Progenitor cell of endocrine pancreas (in vitro differentiated cells): Measurements from ENCODE around the gene RAB32. TPM values are rescaled to one million over a fixed set of nuclear protein-coding genes. Genes with fewer than 3 reads are reported as not detected.
A peak's percentile ranks its signal among the peaks of the same experiment; 100 is the strongest.

Experiments
- DNase-seq: peaks from one replicate; pipeline ENCODE4 v3.0.0; 2021; ENCODE audit warnings: low spot score; ENCODE audit not compliant: unreplicated experiment
- H3K27ac Mint-ChIP-seq: 2 replicates; pipeline ENCODE4 v1.8.0; 2021; ENCODE audit warnings: mild to moderate bottlenecking, moderate library complexity, mixed read lengths
- H3K27me3 Mint-ChIP-seq: 2 replicates; pipeline ENCODE4 v1.8.0; 2021; ENCODE audit warnings: mixed read lengths
- H3K36me3 Mint-ChIP-seq: 2 replicates; pipeline ENCODE4 v1.8.0; 2022; ENCODE audit warnings: mixed read lengths; ENCODE audit not compliant: insufficient read depth
- H3K4me1 Mint-ChIP-seq: 2 replicates; pipeline ENCODE4 v1.8.0; 2021; ENCODE audit warnings: low read depth, mixed read lengths
- H3K4me3 Mint-ChIP-seq: 2 replicates; pipeline ENCODE4 v1.8.0; 2021; ENCODE audit warnings: low read depth, mild to moderate bottlenecking, moderate library complexity, mixed read lengths
- H3K9me3 Mint-ChIP-seq: 2 replicates; pipeline ENCODE4 v1.8.0; 2021; ENCODE audit warnings: low read depth, mixed read lengths
- long read RNA-seq: library from polyadenylated mRNA; unstranded; transcript quantifications from one replicate; pipeline ENCODE4 v2.0.0, GENCODE V29; 2020
- total RNA-seq: library from RNA; stranded (reverse); gene quantifications from 2 replicates; pipeline ENCODE4 v1.2.1, GENCODE V29; 2021
- TF ChIP-seq, protein P1 (sequence below): fragments of 200-600 bp; sonication (generic); IDR thresholded peaks from one replicate; pipeline ENCODE4 v1.5.0; 2021; ENCODE audit warnings: antibody characterized with exemption, mild to moderate bottlenecking; ENCODE audit not compliant: unreplicated experiment

Gene RAB32
- total RNA-seq: 19.1 and 20.1 TPM in 2 replicates
- long read RNA-seq, partial matches to known transcripts: 0 of 1 reads
- long read RNA-seq, other reads (novel, unspliced or antisense): 0 of 1 reads

DNA sequence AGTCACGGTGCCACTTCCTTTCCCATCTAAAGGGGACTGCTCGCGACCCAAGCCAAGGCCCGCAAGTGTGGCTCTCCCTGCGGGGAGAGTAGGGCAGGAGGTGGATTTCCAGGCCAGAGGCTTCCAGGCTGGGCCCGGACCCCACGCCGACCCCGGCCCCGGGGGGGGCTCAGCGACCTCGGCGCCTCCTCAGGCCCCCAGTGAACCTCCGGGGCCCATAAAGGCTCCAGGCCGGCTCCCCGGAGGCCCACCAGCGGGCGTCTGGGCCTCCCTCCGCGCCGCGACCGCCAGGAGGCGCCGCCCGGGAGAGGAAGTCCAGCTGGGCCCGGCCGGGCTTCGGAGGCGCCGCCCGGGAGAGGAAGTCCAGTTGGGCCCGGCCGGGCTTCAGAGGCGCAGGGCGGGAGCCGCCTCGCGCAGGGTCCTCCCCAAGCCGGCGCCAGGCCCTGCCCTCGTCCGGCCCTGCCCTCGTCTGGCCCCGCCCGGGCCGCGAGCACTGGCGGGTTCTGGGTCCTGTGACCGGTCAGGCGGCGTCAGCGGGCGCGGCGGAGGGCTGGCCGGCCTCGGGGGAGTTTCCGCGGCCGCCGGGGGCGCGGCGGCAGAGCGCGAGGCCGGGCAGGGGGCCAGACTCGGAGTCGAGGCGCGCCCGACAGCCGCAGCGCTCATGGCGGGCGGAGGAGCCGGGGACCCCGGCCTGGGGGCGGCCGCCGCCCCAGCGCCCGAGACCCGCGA is at the start of gene RAB32:
Gene RAB32, plus strand, starts transcription at position 623 of the 729 bp plus-strand sequence. Its CDS starts 39 bp downstream, at position 662.
- Mint-ChIP-seq H3K9me3 (no peaks in the 10 kb centered on the region), H3K36me3 (no peaks in the 10 kb centered on the region), H3K27ac (peak within 1 kb of the TSS; percentile 99), H3K27me3 (no peaks in the 10 kb centered on the region), H3K4me3 (peak within 1 kb of the TSS; percentile 97), H3K4me1 (peaks cover 18% of the 10 kb centered on the region)
- TF ChIP-seq, protein P1, sequence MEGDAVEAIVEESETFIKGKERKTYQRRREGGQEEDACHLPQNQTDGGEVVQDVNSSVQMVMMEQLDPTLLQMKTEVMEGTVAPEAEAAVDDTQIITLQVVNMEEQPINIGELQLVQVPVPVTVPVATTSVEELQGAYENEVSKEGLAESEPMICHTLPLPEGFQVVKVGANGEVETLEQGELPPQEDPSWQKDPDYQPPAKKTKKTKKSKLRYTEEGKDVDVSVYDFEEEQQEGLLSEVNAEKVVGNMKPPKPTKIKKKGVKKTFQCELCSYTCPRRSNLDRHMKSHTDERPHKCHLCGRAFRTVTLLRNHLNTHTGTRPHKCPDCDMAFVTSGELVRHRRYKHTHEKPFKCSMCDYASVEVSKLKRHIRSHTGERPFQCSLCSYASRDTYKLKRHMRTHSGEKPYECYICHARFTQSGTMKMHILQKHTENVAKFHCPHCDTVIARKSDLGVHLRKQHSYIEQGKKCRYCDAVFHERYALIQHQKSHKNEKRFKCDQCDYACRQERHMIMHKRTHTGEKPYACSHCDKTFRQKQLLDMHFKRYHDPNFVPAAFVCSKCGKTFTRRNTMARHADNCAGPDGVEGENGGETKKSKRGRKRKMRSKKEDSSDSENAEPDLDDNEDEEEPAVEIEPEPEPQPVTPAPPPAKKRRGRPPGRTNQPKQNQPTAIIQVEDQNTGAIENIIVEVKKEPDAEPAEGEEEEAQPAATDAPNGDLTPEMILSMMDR: peak; percentile 82
- DNase-seq: peak; percentile 85

DNA sequence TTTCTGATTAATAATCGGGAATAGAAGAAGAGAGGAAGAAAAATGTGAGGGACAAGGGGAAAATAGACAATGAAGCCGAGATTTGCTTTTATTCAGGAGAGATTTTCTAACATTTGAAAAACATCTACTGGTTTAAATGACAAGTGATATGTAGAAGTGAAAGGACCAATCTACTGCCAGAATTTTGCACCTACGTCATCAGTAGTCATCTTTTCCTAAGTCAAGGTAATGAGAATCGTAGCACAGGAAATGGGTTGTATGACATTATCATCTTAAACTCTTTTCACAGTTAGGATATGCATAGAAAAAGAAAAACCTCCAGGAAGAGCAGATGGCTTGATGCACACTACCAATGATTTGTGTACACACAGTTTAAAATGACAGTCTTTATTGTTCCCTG is 45.3 kb upstream of the RAB32 start:
- H3K27me3 Mint-ChIP-seq: no peaks in the 10 kb centered on the region
- H3K4me3 Mint-ChIP-seq: no peak overlapping the region
- no peak overlapping the region for H3K27ac Mint-ChIP-seq
- peaks cover 8% of the 10 kb centered on the region for H3K4me1 Mint-ChIP-seq
- TF ChIP-seq, protein P1: no peak
- H3K9me3 Mint-ChIP-seq: no peaks in the 10 kb centered on the region
- H3K36me3 Mint-ChIP-seq: no peaks in the 10 kb centered on the region
- DNase-seq: no peak

DNA sequence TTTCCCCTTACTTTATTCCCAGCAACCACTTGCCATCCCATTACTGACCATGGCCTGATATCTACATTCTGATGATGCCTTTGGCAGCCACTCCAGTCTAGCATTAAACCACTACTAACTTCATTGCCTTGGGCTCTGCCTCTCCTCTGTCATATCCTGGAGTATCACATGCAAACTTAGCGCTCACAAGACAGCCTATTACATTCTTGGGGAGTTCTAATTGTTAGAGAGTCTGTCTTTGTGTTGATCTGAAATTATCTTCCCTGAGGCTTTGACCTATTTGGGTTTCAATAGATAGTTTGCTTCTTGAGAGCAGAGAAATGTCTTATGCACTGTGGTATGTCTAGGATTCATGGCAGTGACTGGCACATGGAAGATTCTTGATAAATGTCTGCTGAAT is 40.5 kb upstream of the RAB32 start:
- H3K27me3 Mint-ChIP-seq: no peaks in the 10 kb centered on the region
- H3K4me1 Mint-ChIP-seq: peaks cover 2% of the 10 kb centered on the region
- H3K36me3 Mint-ChIP-seq: no peaks in the 10 kb centered on the region
- TF ChIP-seq, protein P1: no peak
- H3K27ac Mint-ChIP-seq: no peak overlapping the region
- DNase-seq: no peak
- no peak overlapping the region for H3K4me3 Mint-ChIP-seq
- H3K9me3 Mint-ChIP-seq: no peaks in the 10 kb centered on the region

DNA sequence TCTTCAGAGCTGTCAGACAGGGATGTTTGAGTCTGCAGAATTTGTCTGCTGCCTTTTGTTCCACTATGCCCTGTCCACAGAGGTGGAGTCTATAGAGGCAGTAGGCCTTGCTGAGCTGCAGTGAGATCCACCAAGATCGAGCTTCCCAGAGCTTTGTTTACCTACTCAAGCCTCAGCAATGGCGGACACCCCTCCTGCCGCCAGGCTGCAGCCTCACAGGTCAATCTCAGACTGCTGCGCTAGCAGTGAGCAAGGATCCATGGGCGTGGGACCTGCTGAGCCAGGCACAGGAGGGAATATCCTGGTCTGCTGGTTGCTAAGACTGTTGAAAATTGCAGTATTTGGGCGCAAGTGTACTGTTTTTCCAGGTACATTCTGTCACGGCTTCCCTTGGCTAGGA is 28.4 kb upstream of the RAB32 start:
- peaks cover 7% of the 10 kb centered on the region for H3K9me3 Mint-ChIP-seq
- TF ChIP-seq, protein P1: no peak

DNA sequence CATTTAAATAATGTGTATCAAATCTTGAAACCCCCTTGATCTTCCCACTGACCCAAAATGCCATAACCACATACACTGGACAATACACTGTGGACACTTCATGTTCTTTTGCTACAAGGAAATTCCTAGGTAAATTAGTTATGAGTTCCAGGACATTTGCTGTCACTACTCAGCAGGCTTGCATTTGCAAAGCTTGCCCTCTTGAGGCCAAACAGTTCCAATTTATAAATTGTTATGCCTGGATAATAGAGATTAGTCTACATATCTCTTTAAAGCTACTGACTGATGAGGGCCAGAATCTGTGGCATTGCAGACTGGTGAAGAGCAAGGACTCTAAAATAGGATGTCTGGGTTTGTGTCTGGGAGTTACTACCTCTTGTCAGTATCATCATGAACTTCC is 17.4 kb upstream of the RAB32 start:
- Mint-ChIP-seq H3K27ac (no peak overlapping the region), H3K9me3 (peaks cover 8% of the 10 kb centered on the region), H3K36me3 (no peaks in the 10 kb centered on the region), H3K27me3 (no peaks in the 10 kb centered on the region), H3K4me1 (peaks cover 1% of the 10 kb centered on the region), H3K4me3 (no peak overlapping the region)
- no peak for DNase-seq
- TF ChIP-seq, protein P1: peak; percentile 10

More for the DNA sequence above, 28.4 kb upstream of the RAB32 start:
- Mint-ChIP-seq H3K4me3 (no peak overlapping the region), H3K27ac (no peak overlapping the region), H3K36me3 (no peaks in the 10 kb centered on the region), H3K4me1 (no peaks in the 10 kb centered on the region), H3K27me3 (no peaks in the 10 kb centered on the region)
- DNase-seq: no peak
